ENCODE measurements around the gene CHD9. TPM values are rescaled to one million over a fixed set of nuclear protein-coding genes. Genes with fewer than 3 reads are reported as not detected.
"Not testable (repeated sequence)": the region's sequence is repeated elsewhere in the genome, so short reads cannot be mapped to it uniquely, and the experiment has no call there.

Gene CHD9
- polyA plus RNA-seq, 4 donors: 50.1 to 66.2 (median 58.0) TPM

- DNase-seq (ENCODE audit: low read depth in 4 of 4, low spot score in 2 of 4): not testable (repeated sequence)
Observed at GRCh38 chr16:53074296-53074695, 19.5 kb downstream of the CHD9 start.

GRCh38 chr16:53075461-53075860 lies 20.7 kb downstream of the CHD9 start:
- DNase-seq (ENCODE audit: low read depth in 4 of 4, low spot score in 2 of 4): not testable (repeated sequence)

GRCh38 chr16:53078247-53078646 lies 23.5 kb downstream of the CHD9 start:
- no peak for DNase-seq (ENCODE audit: low read depth in 4 of 4, low spot score in 2 of 4)

GRCh38 chr16:53078765-53079485 lies 24.1 kb downstream of the CHD9 start:
- no peak for DNase-seq (ENCODE audit: low read depth in 4 of 4, low spot score in 2 of 4)

GRCh38 chr16:53080345-53081031 lies 25.7 kb downstream of the CHD9 start:
- no peak for DNase-seq (ENCODE audit: low read depth in 4 of 4, low spot score in 2 of 4)

GRCh38 chr16:53081032-53081424 lies 26.2 kb downstream of the CHD9 start:
- no peak for DNase-seq (ENCODE audit: low read depth in 4 of 4, low spot score in 2 of 4)

GRCh38 chr16:53081686-53082407 lies 27.1 kb downstream of the CHD9 start:
- DNase-seq (ENCODE audit: low read depth in 4 of 4, low spot score in 2 of 4): no peak

GRCh38 chr16:53082509-53082908 lies 27.7 kb downstream of the CHD9 start:
- no peak for DNase-seq (ENCODE audit: low read depth in 4 of 4, low spot score in 2 of 4)

- no peak for DNase-seq (ENCODE audit: low read depth in 4 of 4, low spot score in 2 of 4)
Observed at GRCh38 chr16:53083119-53083518, 28.3 kb downstream of the CHD9 start.

- DNase-seq (ENCODE audit: low read depth in 4 of 4, low spot score in 2 of 4): no peak
Observed at GRCh38 chr16:53084141-53084541, 29.4 kb downstream of the CHD9 start.

GRCh38 chr16:53084746-53085334 lies 30.0 kb downstream of the CHD9 start:
- DNase-seq (ENCODE audit: low read depth in 4 of 4, low spot score in 2 of 4): no peak

- DNase-seq (ENCODE audit: low read depth in 4 of 4, low spot score in 2 of 4): no peak
Observed at GRCh38 chr16:53085369-53085843, 30.6 kb downstream of the CHD9 start.

- no peak for DNase-seq (ENCODE audit: low read depth in 4 of 4, low spot score in 2 of 4)
Observed at GRCh38 chr16:53085931-53086421, 31.2 kb downstream of the CHD9 start.

GRCh38 chr16:53087101-53087500 lies 32.3 kb downstream of the CHD9 start:
- no peak for DNase-seq (ENCODE audit: low read depth in 4 of 4, low spot score in 2 of 4)

- no peak for DNase-seq (ENCODE audit: low read depth in 4 of 4, low spot score in 2 of 4)
Observed at GRCh38 chr16:53089434-53090285, 34.9 kb downstream of the CHD9 start.

- DNase-seq (ENCODE audit: low read depth in 4 of 4, low spot score in 2 of 4): no peak
Observed at GRCh38 chr16:53090286-53090590, 35.4 kb downstream of the CHD9 start.

GRCh38 chr16:53090591-53091411 lies 36.0 kb downstream of the CHD9 start:
- no peak for DNase-seq (ENCODE audit: low read depth in 4 of 4, low spot score in 2 of 4)

- DNase-seq (ENCODE audit: low read depth in 4 of 4, low spot score in 2 of 4): no peak
Observed at GRCh38 chr16:53091466-53092211, 36.8 kb downstream of the CHD9 start.

- no peak for DNase-seq (ENCODE audit: low read depth in 4 of 4, low spot score in 2 of 4)
Observed at GRCh38 chr16:53092284-53092683, 37.5 kb downstream of the CHD9 start.
